GM21737 (cell line): ENCODE data around the gene LENG9.

Experiments used
- ATAC-seq: cut with Tn5 transposase; IDR thresholded peaks from one replicate; pipeline ENCODE4 v1.9.1; 2021; ENCODE audit warnings: mild to moderate bottlenecking, moderate library complexity; ENCODE audit not compliant: unreplicated experiment

Gene LENG9

DNA sequence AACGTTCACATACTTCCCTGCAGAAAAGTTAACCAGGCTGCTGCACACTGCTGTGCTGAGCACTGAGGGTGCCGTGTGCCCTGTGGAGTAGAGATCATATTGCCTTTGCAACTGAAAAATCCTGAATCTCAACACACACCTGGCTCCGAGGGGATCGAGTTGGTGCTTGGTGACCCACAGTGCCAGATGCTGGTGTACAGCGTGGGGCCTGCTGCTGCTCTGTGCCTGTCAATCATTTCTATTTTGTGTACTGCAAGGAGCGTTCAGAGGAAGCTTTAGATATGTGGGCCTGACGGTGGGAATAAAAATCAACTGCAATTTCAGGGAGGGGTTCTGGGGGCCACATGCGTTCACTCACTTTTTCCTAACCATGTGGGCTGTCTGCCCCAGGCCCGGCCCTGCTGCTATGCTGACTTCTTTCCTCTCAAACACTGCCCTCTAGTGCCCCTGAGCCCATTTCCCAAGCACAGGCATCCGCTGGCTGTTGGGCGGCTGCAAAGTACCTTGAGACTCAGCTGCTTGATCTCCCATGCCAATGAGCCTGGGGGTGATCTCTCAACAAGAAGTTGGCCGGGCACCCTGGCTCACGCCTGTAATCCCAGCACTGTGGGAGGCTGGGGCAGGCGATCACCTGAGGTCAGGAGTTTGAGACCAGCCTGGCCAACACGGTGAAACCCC is 24.3 kb downstream of the LENG9 start:
- ATAC-seq = no peak

DNA sequence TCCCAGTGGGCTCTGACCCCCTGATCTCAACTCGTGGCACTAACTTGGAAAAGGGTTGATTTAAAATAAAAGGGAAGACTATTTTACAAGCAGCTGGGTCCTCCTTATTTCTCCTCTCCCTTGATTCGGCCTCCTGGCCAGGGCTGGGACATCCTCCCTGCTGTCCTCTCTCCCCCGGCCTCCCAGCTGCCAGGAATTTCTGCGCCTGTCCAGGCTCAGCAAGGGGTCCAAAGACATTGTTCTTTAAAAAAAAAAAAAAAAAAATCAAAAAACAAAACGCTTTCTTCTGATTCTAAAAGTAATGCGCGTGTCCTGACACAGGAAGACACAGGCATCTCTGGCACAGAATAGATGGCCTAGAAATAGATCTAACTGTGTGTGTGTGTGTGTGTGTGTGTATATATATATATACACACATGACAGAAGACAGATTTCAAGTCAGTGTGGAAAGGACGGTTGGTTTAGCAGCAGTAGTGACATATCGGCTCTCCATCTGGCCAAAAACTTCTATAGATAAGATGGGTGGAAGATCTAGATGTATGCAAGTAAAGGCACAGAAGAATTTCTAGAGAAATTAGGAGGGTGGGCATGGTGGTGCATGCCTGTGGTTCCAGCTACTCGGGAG is 26.8 kb downstream of the LENG9 start:
- no peak for ATAC-seq

GRCh38 chr19:54436031-54436523 is 27.5 kb downstream of the LENG9 start:
- ATAC-seq = no peak

- no peak for ATAC-seq
These were observed 28.0 kb downstream of the LENG9 start for GRCh38 chr19:54435551-54436016.

DNA sequence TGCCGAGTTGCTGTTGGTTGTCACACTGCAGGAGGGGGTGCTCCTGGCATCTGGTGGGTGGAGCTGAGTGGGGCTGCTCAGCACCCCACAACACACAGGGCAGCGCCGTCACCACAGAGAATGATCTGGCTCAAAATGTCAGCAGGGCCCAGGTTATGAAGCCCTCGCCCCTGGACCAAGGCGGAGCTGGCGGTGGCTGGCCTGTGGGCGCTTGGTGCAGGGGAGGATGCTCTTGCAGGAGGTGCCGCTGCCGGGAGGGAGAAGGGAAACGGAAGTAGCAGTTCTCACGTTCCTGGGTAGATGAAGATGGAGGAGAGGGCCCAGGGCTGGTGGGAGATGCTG is 28.7 kb downstream of the LENG9 start:
- ATAC-seq = no peak

DNA sequence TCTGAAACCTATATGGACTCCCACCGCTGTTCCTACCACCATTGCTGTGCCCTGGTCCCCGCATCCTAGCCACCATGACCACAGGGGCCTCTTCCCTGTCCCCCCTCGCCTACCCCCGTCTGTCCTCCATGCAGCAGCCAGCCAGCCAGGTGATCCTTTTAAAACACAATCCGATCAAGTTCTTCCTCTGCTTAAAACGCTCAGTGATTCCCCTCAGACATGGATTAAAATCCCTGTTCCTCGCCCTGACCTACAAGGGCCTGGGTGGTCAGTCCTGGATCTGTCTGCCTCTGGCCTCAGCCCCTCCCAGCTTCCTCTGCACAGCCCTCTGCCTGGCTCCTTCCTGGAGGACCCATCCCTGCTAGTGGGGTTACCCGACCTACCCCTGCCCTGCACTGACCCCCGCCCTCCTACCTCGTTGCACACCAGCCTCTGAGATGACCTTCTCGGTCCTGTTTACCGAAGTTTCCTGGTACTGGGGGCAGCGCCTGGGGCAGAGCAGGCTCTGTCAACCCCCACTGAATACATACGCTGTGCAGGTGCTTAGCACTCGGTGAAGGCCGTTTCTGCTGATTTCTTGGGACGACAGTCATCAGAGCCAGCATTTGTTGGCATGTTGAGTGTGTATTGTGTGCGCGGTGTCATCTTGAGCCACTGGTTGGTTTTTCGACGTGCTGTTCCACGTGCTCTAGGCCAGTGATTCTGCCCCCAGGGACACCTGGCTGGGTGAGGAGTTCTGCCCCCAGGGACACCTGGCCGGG is 29.3 kb downstream of the LENG9 start:
- no peak for ATAC-seq

GRCh38 chr19:54433697-54434096 is 29.9 kb downstream of the LENG9 start:
- ATAC-seq = no peak

- no peak for ATAC-seq
These were observed 31.3 kb downstream of the LENG9 start for GRCh38 chr19:54432144-54432738.

DNA sequence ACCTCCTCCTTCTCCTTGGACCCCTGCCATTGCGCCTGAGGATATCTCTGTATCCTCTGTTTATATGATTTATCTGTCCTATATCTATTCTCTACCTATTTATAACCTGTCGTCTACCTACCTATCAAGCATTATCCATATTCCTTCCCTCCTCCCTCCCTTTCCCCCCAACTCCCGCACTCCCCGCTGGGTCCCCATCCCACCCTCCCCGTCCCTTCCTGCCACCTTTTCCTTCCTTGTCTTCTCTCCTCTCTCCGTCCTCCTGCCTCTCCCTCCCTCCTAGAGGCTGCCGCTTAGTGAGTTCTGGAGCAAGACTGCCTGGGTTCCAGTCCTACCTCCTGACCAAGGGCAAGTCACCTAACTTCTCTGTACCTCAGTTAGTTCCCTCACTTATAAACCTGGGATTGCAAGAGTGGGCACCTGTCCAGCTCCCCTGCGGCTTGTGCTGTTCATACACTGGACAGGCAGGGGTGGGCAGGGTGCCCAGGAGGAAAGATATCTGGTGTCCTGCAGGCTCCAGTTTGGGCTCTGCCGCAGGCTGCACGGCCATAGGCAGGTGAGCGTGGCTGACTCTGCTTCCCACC is 32.2 kb downstream of the LENG9 start:
- ATAC-seq = no peak

DNA sequence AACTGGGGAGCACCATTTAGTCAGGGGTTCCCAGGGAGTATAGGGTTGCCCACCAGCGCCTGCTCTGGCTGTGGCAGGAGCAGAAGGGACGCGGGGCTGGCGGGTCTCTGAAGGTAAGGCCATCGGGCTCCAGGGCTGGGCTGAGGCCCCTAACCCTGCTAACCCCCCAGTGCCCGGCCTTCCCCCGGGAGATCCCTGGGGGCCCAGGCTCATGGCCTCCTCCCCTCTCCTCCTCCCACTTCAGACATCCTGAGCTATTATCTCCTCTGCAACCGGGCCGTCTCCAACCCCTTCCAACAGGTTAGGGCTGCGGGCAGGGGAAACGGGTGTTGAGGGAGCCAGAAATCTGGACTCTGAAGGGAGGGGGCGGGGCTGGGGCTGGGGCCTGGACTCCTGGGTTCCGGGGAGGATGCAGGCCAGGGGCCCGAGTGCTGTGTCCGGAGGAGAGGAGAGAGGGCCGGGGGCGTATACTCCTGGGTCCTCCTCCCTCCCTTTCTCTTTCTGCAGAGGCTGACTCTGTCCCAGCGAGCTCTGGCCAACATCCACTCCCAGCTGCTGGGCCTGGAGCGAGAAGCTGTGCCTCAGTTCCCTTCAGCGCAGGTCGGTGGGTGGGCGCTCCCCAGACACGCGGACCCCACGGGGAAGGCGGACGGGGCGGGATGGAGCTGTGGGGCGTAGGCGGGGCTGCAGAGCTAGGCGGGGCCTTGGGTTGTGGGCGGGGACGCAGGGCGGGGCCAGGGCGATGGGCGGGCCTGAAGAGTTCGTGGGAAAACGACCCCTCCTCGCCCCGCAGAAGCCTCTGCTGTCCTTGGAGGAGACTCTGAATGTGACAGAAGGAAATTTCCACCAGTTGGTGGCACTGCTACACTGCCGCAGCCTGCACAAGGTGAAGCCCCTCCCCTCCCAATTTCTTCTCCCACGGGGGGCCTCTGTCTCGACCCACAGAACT is 33.0 kb downstream of the LENG9 start:
- no peak for ATAC-seq

- no peak for ATAC-seq
These were observed 33.9 kb downstream of the LENG9 start for GRCh38 chr19:54429545-54430227.

- no peak for ATAC-seq
These were observed 34.4 kb downstream of the LENG9 start for GRCh38 chr19:54429176-54429495.

GRCh38 chr19:54428323-54429175 is 35.0 kb downstream of the LENG9 start:
- ATAC-seq = no peak

DNA sequence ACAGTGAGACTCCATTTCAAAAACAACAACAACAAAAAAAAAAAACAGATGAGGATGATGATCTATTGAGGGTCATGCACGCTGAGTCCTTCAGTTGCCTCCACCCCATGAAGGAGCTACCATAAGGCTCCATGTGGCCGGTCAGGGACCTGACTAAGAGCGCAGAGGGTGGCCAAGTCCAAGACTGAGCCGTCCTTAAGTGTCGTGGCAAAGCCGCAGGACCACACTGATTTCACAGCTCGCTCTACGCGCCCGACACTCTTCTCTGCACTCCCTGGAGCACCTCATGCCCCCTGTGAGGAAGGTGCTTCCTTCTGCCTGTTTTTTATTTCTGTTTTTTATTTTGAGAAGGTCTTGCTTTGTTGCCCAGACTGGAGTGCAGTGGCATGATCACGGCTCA is 36.0 kb downstream of the LENG9 start:
- no peak for ATAC-seq

DNA sequence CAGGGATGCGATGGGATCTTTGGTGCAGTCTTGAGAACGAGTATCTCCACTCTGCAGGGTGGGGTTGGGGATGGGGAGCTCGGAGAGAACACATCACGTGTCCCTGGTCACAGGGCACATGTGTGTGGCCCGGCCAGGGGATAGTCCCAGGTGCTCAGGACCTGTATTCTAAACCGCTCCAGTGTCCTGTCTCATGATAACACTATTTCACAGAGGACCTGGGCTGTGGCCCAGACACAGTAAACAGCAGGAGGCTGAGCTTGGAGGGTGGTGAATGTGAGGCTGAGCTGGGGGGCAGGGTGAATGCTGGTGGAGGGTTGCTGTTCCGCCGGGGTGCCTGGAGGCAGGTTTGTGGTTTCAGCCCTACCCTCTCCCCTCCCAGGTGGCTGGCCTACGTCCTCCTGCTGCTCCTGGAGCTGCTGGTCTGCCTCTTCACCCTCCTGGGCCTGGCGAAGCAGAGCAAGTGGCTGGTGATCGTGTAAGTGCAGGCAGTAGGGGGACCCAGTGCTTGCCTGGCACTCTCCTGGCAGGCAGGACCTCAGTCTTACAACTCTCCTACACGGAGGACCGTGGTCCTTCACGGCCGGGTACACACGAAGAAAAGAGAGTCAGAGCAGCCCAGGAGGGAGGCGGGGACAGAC is 37.2 kb downstream of the LENG9 start:
- ATAC-seq = no peak

DNA sequence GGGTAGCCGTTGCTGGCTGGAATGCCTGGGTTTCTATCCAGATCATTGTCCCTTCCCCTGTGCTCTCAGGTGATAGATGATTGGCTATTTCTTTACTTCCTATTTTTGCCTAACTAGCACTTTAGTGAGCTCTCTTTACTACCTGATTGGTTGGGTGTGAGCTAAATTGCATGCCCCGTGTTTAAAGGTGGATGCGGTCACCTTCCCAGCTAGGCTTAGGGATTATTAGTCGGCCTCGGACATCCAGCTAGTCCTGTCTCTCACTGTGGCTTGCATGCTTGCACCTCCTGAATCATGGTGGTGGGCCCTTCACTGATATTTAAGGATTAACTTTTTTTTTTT is 38.2 kb downstream of the LENG9 start:
- no peak for ATAC-seq

- ATAC-seq = no peak
These were observed 38.8 kb downstream of the LENG9 start for GRCh38 chr19:54424660-54425381.

DNA sequence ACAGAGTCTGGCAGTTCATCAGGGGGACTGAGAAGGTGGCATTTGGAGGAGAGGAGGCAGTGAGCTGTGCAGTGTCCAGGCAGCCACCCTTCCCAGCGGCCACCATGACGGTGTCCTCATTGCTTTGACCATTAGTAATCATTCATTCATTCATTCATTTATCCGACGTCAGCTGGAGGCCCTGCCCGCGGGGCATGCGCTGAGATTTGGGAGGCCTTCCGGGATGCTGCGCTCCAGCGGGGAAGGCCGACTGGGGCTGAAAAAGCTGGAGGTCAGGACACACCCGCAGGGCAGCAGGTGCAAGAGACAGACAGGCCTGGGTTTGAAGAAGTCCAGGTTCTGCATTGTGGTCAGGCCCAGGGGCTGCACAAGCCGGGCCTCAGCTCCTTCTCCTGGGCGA is 39.4 kb downstream of the LENG9 start:
- no peak for ATAC-seq
